Adrenal gland (tissue), 12 donors: Measurements from ENCODE around the gene RAB40C. TPM values are rescaled to one million over a fixed set of nuclear protein-coding genes. Genes with fewer than 3 reads are reported as not detected.

Experiments
- DNase-seq, 7 donors: peaks; one replicate each; pipeline ENCODE4 v3.0.0-alpha.2; 2019 to 2020
- H3K27ac ChIP-seq, 5 donors: fragments of 200-600 bp; sonication (generic) in 4 of 5; 1 replicate in 3 of 5; 2 replicates in 2 of 5; pipeline versions ENCODE4 v1.5.1 to v1.8.0; 2016 to 2020; ENCODE audit warnings: mild to moderate bottlenecking in 1 of 5
- H3K27me3 ChIP-seq: fragments of 200-600 bp; 2 replicates; pipeline ENCODE4 v1.8.0; 2021
- H3K36me3 ChIP-seq, 2 donors: fragments of 200-600 bp; replicated peaks in 1 of 2; 1 replicate in 1 of 2; 2 replicates in 1 of 2; pipeline versions ENCODE4 v1.5.1 to v1.8.0; 2018 to 2022
- H3K4me1 ChIP-seq, 2 donors: fragments of 200-600 bp; replicated peaks in 1 of 2; 1 replicate in 1 of 2; 2 replicates in 1 of 2; pipeline versions ENCODE4 v1.5.1 to v1.8.0; 2018 to 2021
- H3K4me3 ChIP-seq, 4 donors: fragments of 200-600 bp; sonication (generic) in 3 of 4; one replicate each; pipeline ENCODE4 v1.5.1; 2016 to 2018
- H3K9me3 ChIP-seq, 3 donors: fragments of 200-600 bp; sonication (generic) in 1 of 3; replicated peaks in 1 of 3; 1 replicate in 2 of 3; 2 replicates in 1 of 3; pipeline versions ENCODE4 v1.5.1 to v1.8.0; 2016 to 2021
- CTCF ChIP-seq, 6 experiments: fragments of 450-650 bp in 4 of 6; fragments of 200-600 bp in 2 of 6; sonication (generic) in 1 of 6; IDR thresholded peaks; 1 replicate in 5 of 6; 2 replicates in 1 of 6; pipeline versions ENCODE4 v1.5.1 to v1.8.0; 2016 to 2021; ENCODE audit warnings: antibody characterized with exemption in 6 of 6, mild to moderate bottlenecking in 2 of 6, moderate library complexity in 1 of 6
- POLR2A ChIP-seq, 2 donors: fragments of 450-650 bp; IDR thresholded peaks; one replicate each; pipeline ENCODE4 v1.6.1; 2017; ENCODE audit warnings: antibody characterized with exemption in 2 of 2, mild to moderate bottlenecking in 2 of 2, moderate library complexity in 1 of 2
- WGBS, 4 donors: extraction: QIAGEN DNeasy Blood & Tissue Kit in 2 of 4; methylation state at CpG; one replicate each; pipeline versions ENCODE4 v1.1.5 to v1.1.7; 2013 to 2017; 5-methylcytosine and 5-hydroxymethylcytosine counted together
- intact Hi-C, 2 donors: fragments of 100-400 bp; cut with DNase I; formaldehyde crosslinking; loops; one replicate each; pipeline versions ENCODE4 v1.14.1 to v1.15.0; 2022 to 2023
- polyA plus RNA-seq, 3 donors: library from polyadenylated mRNA; stranded (reverse); fragments of 200-250 nt in 2 of 3; fragments of 350-450 nt in 1 of 3; fragmentation: Illumina TruSeq in 1 of 3; extraction: RNeasy Lipid Tissue Mini Kit (QIAGEN cat#74804) in 1 of 3; gene quantifications; one replicate each; pipeline ENCODE4 v1.2.3, GENCODE V29; 2013 to 2014
- total RNA-seq, 9 donors: library from RNA; depleted of rRNA in 4 of 9; stranded (reverse); fragments of >200 nt in 4 of 9; fragments of 120-200 nt in 1 of 9; fragmentation: NEBNext Ultra II Directional in 1 of 9; extraction: Animal tissue kit (Norgen Biotek cat#: 25700) in 1 of 9; gene quantifications; one replicate each; pipeline versions ENCODE4 v1.1.0 to v1.2.4, GENCODE V29; 2013 to 2023
- donor health status: healthy with polysubstance abuse.
- donor health status: Bipolar disorder and iron deficiency.
- donor health status: DM: yes; HTN: yes; CAD: no.
- donor health status: DM: no; HTN: no; CAD: no.
- donor health status: DM: no; HTN: no; CAD: no.
- donor health status: DM: yes; HTN: yes; CAD: no.

RAB40C gene
- total and polyA plus RNA-seq, 12 donors = 2.3 to 36.2 (median 15.8) TPM

- Histone ChIP-seq H3K36me3 (no peaks in the 10 kb centered on the region), H3K27ac (no peak overlapping the region), H3K4me3 (no peak overlapping the region), H3K27me3 (no peaks in the 10 kb centered on the region), H3K9me3 (no peaks in the 10 kb centered on the region), H3K4me1 (no peaks in the 10 kb centered on the region)
- 95 to 96% (median 96%) methylated on average over 24 to 39 of the region's 39 CpGs for WGBS, 4 donors
- DNase-seq = no peak
- intact Hi-C loops = no loop called here
- TF ChIP-seq CTCF (IDR thresholded peaks at IDR 0.05) (no peak), POLR2A (IDR thresholded peaks at IDR 0.05) (no peak)
Measured at GRCh38 chr16:616733-617586, 27.1 kb downstream of the RAB40C start.

GRCh38 chr16:617855-618254 is 28.0 kb downstream of the RAB40C start:
- 79 to 84% (median 82%) methylated on average over 16 of the region's 16 CpGs for WGBS, 4 donors
- no peaks in the 10 kb centered on the region for H3K9me3 ChIP-seq
- no peaks in the 10 kb centered on the region for H3K36me3 ChIP-seq
- H3K4me3 ChIP-seq = no peak overlapping the region
- no peaks in the 10 kb centered on the region for H3K27me3 ChIP-seq
- no peak overlapping the region for H3K27ac ChIP-seq
- TF ChIP-seq CTCF (IDR thresholded peaks at IDR 0.05) (no peak), POLR2A (IDR thresholded peaks at IDR 0.05) (no peak)
- intact Hi-C loops = no loop called here
- DNase-seq = no peak
- H3K4me1 ChIP-seq = no peaks in the 10 kb centered on the region

GRCh38 chr16:619476-620100 is 29.7 kb downstream of the RAB40C start:
- Histone ChIP-seq H3K9me3 (no peaks in the 10 kb centered on the region), H3K4me3 (no peak overlapping the region), H3K36me3 (no peaks in the 10 kb centered on the region), H3K4me1 (no peaks in the 10 kb centered on the region), H3K27me3 (no peaks in the 10 kb centered on the region), H3K27ac (no peak overlapping the region)
- WGBS, 4 donors = 74 to 94% (median 80%) methylated on average over 3 to 20 of the region's 20 CpGs
- intact Hi-C loops = no loop called here
- DNase-seq = no peak
- TF ChIP-seq POLR2A (IDR thresholded peaks at IDR 0.05) = no peak
- no peak for TF ChIP-seq CTCF (IDR thresholded peaks at IDR 0.05)

- intact Hi-C loops = no loop called here
- DNase-seq = no peak
- no peak overlapping the region for H3K4me3 ChIP-seq
- TF ChIP-seq CTCF (IDR thresholded peaks at IDR 0.05) = no peak
- TF ChIP-seq POLR2A (IDR thresholded peaks at IDR 0.05) = no peak
- WGBS, 4 donors = 79 to 87% (median 87%) methylated on average over 12 to 41 of the region's 41 CpGs
- peaks cover 0 to 2% of the 10 kb centered on the region in 2 donors for H3K36me3 ChIP-seq
- H3K27ac ChIP-seq = no peak overlapping the region
- H3K4me1 ChIP-seq = no peaks in the 10 kb centered on the region
- no peaks in the 10 kb centered on the region for H3K27me3 ChIP-seq
- no peaks in the 10 kb centered on the region for H3K9me3 ChIP-seq
Measured at GRCh38 chr16:620700-621525, 31.0 kb downstream of the RAB40C start.
